Skeletal muscle cell (primary cell): ENCODE measurements around the gene CD72.
"Not testable (repeated sequence)": the region's sequence is repeated elsewhere in the genome, so short reads cannot be mapped to it uniquely, and the experiment has no call there.

ENCODE experiments used
- DNase-seq: peaks from one replicate; pipeline ENCODE4 v3.0.0-alpha.2; 2010; ENCODE audit warnings: low read depth
- H3K4me3 ChIP-seq: 2 replicates; pipeline ENCODE4 v1.5.1; 2011; ENCODE audit warnings: low read depth, mild to moderate bottlenecking, control low read depth, low read length, moderate library complexity

CD72 gene

DNA sequence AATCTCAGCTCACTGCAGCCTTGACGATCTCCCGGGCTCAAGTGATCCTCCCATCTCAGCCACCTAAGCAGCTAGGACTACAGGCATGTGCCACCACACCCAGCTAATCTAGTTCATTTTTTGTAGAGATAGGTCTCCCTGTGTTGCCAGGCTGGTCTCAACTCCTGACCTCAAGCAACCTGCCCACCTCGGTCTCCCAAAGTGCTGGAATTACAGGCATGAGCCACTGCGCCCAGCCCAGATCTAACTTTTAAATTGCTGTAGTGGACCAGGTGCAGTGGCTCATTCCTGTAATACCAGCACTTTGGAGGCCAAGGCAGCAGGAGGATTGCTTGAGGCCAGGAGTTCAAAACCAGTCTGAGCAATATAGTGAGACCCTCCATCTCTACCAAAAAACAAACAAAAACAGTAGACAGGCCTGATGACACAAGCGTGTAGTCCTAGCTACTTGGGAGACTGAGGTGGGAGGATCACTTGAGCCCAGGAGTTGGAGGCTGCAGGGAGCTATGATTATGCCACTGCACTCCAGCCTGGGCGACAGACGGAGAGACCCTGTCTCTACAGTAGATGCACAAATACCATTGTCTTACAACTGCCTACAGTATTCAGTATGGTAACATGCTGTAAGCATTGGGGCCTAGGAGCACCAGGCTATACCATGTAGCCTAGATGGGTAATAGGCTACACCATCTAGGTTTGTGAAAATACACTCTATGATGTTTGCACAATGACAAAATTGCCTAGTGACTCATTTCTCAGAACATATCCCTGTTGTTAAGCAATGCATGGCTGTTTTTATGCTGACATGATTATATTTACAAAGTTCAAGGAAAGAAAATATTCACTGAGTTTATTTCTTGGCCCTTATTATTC, 34.0 kb upstream of the CD72 start:
- DNase-seq = peak; percentile 64
- H3K4me3 ChIP-seq = no peak overlapping the region

DNA sequence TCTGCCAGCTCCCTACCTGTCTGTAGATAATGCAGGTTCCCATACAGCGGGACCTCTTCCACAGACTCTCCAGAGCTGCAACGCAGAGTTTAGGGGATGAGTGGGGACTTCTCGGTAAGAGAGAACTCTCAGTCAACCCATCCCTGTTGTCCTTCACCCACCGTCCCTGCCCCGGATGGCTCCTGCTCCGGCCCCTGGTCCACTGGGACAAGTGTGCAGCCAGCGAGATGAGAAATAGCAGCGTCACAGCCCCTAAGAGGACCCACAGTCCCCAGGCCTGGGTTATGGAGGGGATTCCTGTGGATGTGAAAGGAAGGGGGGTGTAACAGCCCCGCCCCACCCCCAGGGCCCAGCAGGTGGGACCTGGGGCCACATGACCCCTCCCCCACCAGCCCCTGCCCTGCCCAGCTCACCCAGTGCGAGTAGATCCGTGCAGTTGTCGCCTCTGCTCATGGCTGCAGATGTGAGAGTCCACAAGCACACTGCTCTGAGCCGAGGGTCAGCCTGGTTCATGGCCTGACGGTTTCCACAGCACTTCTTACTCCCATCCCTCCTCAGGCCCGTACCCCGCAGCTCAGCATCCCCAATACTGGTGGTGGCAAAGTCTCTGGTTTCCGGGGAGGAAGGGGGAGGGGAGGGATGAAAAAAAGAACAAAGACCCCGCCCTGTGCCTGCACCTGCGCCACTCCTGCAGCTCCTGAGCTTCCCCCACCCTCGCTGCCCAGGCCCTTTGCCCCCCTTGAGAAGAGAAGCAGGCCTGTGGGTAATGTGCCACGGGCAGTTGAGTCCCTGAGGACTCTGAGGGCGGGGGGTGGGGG, 32.3 kb upstream of the CD72 start, which contains the start of gene SIT1:
Gene SIT1 (minus strand): TSS at position 591 of the 818 bp plus-strand sequence. CDS start 78 bp downstream, at position 513.
- no peak for DNase-seq
- no peak within 1 kb of the TSS for H3K4me3 ChIP-seq

DNA sequence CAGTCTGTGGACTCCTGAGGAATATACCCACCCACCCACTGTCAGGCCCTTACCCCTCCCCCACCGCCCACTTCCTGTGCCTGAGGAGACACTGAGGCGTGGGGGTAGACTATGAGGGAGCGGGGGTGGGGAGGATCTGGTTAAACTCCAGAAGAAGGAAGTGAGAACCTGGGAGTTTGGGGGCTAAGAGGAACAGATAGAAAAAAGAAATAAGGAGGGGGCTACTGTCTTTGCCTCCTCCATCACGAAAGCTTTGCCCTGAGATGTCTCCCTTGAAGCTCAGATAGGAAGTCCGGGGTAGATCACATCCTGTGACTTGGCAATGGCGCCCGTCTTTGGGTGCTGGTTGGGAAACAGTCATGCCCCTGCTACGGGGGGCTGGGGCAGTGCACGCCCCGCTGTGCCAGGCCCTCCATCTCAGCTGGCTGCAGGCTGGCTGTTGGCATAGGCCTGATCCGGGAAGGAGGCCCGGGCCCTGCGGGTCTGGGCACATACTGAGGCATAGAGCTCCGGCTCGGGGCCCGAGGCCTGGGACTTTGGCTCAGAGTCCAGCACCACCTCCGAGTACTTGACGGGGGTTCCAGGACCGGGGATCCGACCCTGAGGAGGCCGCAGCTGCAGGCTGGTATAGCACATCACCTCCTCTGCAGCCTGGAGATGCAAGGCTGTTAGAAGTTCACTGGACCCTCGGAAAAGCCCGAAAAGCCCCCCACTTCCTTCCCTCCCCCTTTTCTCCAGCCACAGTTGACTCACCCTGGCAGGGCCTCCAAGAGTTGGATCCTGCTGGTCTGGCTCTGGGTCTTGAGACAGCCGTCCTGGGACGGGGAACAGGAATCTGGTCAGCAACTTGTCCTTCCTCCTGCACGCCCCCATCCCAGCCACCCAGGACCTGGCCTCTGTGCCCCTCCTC, 31.5 kb upstream of the CD72 start:
- no peak for DNase-seq
- H3K4me3 ChIP-seq = no peak overlapping the region

DNA sequence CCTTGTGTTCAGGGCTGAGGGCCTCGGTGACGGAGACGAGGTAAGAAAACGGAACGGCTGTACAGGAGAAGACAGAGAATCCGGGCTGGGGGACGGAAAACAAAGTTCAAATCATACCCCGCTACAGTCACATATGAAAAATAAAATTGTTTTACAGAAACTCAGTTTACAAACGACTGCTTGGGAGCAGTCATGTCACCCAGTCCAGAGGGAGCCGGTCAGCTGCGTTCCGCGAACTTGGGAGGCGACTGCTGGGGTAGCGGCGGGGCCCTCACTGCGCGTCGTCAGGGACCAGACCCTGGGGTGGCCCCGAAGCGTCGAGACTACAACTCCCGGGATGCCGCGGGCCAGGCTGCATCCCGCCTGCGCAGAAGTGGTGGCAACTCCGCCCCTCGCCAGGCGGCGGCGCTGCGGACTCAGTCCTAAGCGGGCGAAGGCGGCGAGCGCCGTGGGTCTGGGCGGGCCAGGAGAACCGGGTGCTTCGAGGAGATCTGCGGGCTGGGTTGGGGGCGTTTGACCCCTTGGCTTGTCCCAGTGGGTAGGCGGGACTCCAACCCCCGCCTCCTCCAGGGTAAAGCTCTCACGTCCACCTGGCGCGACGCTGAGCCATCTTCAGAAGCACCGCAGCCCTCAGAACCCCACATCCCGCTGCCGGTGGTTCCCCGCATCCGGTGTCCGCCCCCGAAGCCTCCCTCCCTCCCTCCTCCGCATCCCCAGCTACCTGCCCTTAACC, 28.5 kb upstream of the CD72 start:
- peak overlapping the region; percentile 55 for H3K4me3 ChIP-seq
- no peak for DNase-seq

DNA sequence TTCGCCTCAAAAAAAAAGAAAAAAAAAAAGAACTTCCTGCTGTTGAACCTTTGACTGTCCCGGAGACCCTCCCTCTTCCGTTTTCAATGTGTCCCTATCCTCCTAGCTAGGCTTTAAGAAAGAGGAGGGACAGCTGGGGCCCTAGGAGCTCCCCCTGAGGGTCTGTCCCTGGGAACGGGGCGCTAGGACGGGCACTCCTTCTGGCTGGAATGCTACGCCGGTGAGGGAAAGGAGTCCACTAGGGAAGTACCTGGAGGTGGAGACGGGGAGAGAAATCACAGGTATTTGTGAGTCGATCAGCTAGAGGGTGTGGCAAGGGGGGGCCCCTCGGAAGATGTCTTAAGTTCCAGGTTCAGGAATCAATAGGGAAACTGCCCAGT, 27.9 kb upstream of the CD72 start:
- DNase-seq = no peak

DNA sequence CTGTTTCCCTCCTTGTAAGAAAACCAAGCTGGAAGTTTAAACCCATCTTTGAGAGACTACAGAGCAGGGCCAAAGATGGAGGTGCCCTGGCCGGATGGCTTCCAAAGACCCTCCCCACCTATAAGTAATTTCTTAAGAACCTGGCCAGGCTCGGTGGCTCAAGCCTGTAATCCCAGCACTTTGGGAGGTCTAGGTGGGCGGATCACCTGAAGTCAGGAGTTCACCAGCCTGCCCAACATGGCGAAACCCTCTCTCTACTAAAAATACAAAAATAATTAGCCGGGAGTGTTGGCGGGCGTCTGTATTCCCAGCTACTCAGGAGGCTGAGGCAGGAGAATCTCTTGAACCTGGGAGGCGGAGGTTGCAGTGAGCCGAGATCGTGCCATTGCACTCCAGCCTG, 27.5 kb upstream of the CD72 start:
- H3K4me3 ChIP-seq = peak overlapping the region; percentile 55
- DNase-seq = not testable (repeated sequence)

More for the DNA sequence above, 27.9 kb upstream of the CD72 start:
- H3K4me3 ChIP-seq = peak overlapping the region; percentile 55

DNA sequence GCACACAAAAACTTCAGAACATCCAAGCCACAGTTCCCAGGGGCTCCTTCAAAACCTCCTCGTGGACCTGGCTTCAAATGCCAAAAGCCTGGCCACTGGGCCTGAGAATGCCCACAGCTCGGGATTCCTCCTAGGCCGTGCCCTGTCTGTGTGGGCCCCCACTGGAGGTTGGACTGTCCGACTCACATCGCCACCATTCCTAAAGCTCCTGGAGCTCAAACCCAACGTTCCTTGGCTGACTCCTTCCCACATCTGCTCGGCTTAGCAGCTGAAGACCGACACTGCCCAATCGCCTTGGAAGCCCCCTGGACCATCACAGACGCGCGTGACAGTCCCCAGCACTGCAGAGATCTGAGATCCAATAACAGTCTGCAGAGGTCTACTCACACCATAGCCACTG, 24.8 kb upstream of the CD72 start:
- DNase-seq = no peak
- H3K4me3 ChIP-seq = no peak overlapping the region

DNA sequence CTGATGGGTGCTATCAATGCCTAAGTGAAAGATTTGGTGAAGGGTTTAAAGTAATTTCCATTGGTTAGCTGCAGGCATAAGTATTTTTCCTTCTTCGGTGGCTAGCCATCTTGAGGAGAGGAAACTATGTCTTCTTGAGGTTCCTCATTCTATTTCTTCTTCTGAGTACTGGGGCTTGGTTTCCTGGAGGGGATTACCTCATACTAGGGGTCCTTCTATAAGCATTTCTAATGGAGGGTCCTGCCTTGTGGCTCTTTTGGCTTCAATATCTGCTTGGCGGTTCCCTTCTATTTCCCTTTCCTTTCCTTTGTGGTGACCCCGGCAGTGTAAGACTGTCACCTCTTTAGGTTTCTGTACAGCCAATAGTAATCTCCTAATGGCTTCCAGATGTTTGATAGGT, 23.3 kb upstream of the CD72 start:
- DNase-seq, H3K4me3 ChIP-seq: not testable (repeated sequence)

DNA sequence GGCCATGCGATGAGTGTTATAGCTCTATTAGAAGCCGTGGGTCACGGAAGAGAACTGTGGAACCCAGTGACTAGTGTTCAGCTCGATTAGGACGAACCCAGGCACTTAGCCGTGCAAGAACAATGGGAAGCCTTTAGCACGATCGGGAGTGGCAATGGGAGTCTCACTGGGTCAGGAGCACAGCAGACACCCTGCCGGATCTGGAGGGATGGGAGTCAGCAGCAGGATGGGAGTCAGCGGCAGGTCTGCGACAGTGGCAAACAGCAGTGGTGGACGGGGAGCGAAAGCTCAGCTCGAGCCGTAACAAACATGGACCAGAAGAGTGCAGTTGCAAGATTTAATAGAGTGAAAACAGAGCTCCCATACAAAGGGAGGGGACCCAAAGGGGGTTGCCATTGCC, 22.2 kb upstream of the CD72 start:
- not testable (repeated sequence) for H3K4me3 ChIP-seq, DNase-seq

DNA sequence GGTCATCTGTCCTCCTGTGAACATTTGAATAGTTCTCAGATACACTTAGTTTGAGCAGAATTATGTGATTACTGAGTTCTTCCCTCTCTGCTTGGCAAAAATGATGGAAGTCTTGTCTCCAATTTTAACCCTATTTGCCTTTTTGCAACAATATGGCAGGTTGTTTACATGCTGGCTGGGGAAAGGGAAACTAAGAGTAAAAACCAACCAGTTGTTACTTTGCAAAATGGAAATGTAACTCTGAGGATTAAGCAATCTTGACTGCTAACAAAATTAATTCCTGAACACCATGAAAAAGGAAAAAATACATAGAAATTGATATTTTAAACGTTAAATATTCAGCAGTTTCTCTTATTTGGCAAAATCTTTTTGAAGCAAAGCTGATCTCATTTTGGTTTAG, 21.4 kb upstream of the CD72 start:
- no peak overlapping the region for H3K4me3 ChIP-seq
- DNase-seq = no peak

DNA sequence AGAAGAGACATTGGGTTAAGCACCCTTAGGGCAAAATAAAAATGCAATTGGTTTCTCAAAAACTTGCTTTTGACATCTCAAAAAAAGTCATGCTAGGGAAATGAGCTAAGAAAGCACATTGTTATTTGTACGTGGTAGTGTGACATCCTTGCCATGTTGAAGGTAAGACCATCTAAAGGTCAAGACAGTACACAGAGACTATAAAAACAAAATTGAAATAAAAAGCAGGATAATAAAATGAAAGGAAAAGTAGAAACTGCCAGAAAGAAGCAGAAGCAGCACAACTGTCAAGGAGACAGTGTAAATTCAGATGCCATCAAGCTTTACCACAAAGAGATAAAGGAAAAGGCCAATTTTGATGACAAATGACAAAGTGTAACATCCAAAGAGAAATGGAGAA, 21.0 kb upstream of the CD72 start:
- DNase-seq, H3K4me3 ChIP-seq: not testable (repeated sequence)

DNA sequence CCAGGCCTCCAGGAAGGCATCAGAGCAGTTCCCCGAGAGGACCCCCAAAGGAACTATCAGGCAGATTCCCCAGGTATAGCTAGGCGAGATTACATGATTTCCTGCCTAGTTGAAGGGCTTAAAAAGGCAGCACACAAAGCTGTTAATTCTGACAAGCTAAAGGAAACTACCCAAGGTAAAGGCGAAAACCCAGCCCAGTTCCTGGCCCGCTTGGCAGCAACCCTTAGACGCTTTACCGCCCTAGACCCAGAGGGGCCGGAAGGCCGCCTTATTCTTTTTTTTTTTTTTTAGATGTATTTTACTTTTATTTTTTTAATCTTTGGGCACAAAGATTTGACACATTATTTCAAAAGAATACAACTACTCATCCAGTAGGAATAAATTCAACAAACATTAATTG, 20.5 kb upstream of the CD72 start:
- not testable (repeated sequence) for H3K4me3 ChIP-seq, DNase-seq

DNA sequence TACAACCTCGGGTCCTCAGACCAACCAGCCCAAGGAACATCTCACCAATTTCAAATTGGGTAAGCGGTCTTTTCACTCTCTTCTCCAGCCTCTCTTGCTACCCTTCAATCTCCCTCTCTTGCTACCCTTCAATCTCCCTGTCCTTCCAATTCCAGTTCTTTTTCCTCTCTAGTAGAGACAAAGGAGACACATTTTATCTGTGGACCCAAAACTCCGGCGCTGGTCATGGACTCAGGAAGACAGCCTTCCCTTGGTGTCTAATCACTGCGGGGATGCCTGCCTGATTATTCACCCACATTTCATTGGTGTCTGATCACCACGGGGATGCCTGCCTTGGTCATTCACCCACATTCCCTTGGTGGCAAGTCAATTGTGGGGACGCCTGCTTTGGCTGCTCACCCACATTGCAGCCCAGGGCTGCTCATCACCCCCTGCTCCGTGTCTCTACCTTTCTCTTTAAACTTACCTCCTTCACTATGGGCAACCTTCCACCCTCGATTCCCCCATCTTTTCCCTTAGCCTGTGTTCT, 19.3 kb upstream of the CD72 start:
- not testable (repeated sequence) for DNase-seq, H3K4me3 ChIP-seq

DNA sequence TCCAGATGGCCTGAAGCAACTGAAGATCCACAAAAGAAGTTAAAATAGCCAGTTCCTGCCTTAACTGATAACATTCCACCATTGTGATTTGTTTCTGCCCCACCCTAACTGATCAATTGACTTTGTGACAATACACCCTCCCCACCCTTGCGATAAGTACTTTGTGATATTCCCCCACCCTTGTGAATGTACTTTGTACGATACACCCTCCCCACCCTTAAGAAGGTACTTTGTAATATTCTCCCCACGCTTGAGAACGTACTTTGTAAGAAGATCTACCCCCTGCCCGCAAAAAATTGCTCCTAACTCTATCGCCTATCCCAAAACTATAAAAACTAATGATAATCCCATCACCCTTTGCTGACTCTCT, 18.6 kb upstream of the CD72 start:
- not testable (repeated sequence) for DNase-seq

DNA sequence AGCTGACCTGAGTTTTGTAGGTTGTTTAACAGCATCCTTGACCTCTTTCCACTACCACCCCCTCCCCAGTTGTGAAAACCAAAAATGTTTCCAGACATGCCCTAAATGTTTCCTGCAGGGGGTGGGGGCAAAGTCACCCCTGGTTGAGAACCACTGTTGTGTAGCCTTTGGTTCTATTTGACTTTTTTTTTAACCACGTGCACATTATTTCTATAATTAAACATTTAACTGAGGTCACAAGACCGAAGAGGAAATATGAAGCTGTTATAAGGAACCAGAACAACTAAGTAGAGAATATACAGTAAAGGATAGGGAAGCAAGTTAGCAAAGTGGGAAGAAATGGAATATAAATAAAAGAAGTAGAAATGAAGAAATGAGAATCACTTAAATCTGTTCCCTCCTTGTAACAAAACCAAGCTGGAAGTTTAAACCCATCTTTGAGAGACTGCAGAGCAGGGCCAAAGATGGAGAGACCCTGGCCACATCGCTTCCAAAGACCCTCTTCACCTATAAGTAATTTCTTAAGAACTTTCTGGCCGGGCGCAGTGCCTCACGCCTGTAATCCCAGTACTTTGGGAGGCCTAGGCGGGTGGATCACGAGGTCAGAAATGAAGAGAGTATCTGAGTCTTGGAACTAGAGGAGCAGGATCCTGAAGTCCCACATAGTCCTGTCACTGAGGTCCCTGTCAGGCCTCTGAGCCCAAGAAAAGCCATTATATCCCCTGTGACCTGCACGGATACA, 18.1 kb upstream of the CD72 start:
- H3K4me3 ChIP-seq = no peak overlapping the region
- no peak for DNase-seq

More for the DNA sequence above, 18.6 kb upstream of the CD72 start:
- H3K4me3 ChIP-seq = not testable (repeated sequence)

DNA sequence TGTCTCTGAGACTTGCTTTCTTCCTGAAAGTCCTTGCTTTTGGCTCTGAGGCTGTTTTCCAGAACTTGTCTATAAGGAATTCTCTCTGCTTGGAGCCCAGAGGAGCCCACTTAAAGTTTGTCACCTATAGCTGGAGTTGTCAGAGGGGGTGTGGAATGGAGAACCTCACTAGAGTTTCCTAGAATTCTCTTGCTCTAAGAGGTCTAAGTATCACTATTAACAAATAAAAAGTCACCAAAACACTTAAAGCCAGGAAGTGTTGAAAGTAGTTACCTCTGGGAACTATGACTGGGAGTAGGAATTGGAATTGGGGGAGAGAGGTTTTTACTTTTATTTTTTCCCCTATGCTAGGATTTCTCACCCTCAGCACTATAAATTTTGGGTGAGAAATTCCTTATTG, 17.5 kb upstream of the CD72 start:
- no peak for DNase-seq
- no peak overlapping the region for H3K4me3 ChIP-seq

DNA sequence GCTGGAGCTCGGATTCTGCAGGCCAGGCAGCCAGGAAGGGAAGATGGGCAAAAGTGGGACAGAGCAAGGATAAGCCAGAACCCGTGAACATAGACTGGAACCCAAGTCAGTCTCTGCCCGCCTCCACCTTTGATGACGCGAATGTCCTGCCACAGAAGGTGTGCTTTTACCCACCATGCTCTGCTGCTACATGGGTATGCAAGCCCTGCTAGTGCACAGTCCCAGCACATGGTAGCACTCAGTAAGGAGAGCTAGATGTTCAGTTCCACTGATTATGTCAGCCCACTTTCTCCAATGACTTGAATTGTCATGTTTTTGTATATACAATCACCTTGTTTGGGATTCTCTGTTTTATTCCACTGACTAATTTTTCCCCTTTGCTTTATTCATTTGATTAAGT, 11.4 kb upstream of the CD72 start:
- DNase-seq = no peak
- no peak overlapping the region for H3K4me3 ChIP-seq

DNA sequence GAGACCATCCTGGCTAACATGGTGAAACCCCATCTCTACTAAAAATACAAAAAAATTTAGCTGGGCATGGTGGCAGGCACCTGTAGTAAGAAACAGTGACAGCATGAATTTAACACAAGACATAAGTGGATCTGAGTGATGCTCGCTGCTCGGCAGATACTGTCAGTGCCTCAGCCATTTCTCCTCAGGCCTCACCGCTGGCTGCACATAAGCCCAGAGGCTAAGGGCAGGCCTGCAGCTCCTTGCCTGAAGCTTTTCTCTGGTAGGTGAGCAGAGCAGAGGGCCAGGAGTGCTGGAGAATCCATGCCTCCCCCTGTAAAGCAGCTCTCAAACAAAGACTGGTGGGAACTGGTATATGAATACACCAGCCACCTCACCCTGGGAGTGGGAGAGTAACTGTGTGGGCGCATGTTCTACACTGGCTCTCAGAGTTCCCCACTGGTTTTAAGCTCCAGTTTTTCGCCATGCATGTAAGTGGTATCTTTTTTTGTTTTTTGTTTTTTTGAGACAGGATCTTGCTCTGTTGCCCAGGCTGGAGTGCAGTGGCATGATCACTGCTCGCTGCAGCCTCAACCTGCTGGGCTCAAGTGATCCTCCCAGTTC, 10.3 kb upstream of the CD72 start:
- no peak for DNase-seq
- no peak overlapping the region for H3K4me3 ChIP-seq
